Loucy (cell line): ENCODE results near the gene E2F3.

Source experiments
- H2AFZ ChIP-seq: fragments of 200-600 bp; sonication (generic); 2 replicates; pipeline ENCODE4 v1.6.0; 2016; ENCODE audit warnings: antibody characterized with exemption, mild to moderate bottlenecking, low read length, moderate library complexity
- H3F3A ChIP-seq: fragments of 200-600 bp; 2 replicates; pipeline ENCODE4 v1.6.0; 2016; ENCODE audit warnings: antibody characterized with exemption, low read depth, mild to moderate bottlenecking
- H3K27me3 ChIP-seq: fragments of 200-600 bp; sonication (generic); 2 replicates; pipeline ENCODE4 v1.6.1; 2014; ENCODE audit warnings: low read length, mild to moderate bottlenecking; ENCODE audit not compliant: insufficient read depth, poor library complexity, severe bottlenecking
- H3K36me3 ChIP-seq: fragments of 200-600 bp; sonication (generic); 2 replicates; pipeline ENCODE4 v1.6.1; 2016; ENCODE audit warnings: low read length; ENCODE audit not compliant: insufficient read depth
- H3K4me1 ChIP-seq: fragments of 200-600 bp; sonication (generic); 2 replicates; pipeline ENCODE4 v1.5.1; 2014; ENCODE audit warnings: low read length, mild to moderate bottlenecking; ENCODE audit not compliant: insufficient read depth, poor library complexity, severe bottlenecking
- H3K4me2 ChIP-seq: fragments of 200-600 bp; sonication (generic); 2 replicates; pipeline ENCODE4 v1.6.0; 2014; ENCODE audit warnings: antibody characterized with exemption, low read length, low read depth, mild to moderate bottlenecking; ENCODE audit not compliant: poor library complexity, severe bottlenecking
- H3K4me3 ChIP-seq: fragments of 200-600 bp; sonication (generic); 2 replicates; pipeline ENCODE4 v1.5.1; 2014; ENCODE audit warnings: low read length, mild to moderate bottlenecking, mixed read lengths; ENCODE audit not compliant: poor library complexity, severe bottlenecking
- H3K79me2 ChIP-seq: fragments of 200-600 bp; sonication (generic); 2 replicates; pipeline ENCODE4 v1.6.1; 2014; ENCODE audit warnings: low read length; ENCODE audit not compliant: insufficient read depth
- H3K9ac ChIP-seq: fragments of 200-600 bp; sonication (generic); 2 replicates; pipeline ENCODE4 v1.6.0; 2014; ENCODE audit warnings: mild to moderate bottlenecking, low read depth, low read length, moderate library complexity; ENCODE audit not compliant: poor library complexity, severe bottlenecking
- H3K9me2 ChIP-seq: fragments of 200-600 bp; sonication (generic); replicated peaks from 2 replicates; pipeline ENCODE4 v1.6.1; 2016; ENCODE audit warnings: low read depth, low read length, mixed read lengths
- H3K9me3 ChIP-seq: fragments of 200-600 bp; sonication (generic); 2 replicates; pipeline ENCODE4 v1.6.1; 2014; ENCODE audit warnings: mild to moderate bottlenecking, antibody characterized with exemption, low read length, low read depth; ENCODE audit not compliant: insufficient read depth
- H4K20me1 ChIP-seq: fragments of 200-600 bp; sonication (generic); 2 replicates; pipeline ENCODE4 v1.6.0; 2014; ENCODE audit warnings: antibody characterized with exemption, low read length, mild to moderate bottlenecking; ENCODE audit not compliant: insufficient read depth, poor library complexity, severe bottlenecking
- EZH2phosphoT487 ChIP-seq: fragments of 200-600 bp; IDR thresholded peaks from 2 replicates; pipeline ENCODE4 v1.6.1; 2018; ENCODE audit warnings: antibody characterized with exemption, mild to moderate bottlenecking, moderate library complexity, borderline replicate concordance
- TF ChIP-seq, protein P1 (sequence below): fragments of 200-600 bp; sonication (generic); conservative IDR thresholded peaks from 2 replicates; pipeline ENCODE4 v1.5.1; 2014; ENCODE audit warnings: mild to moderate bottlenecking, antibody characterized with exemption, low read length

E2F3 gene

DNA sequence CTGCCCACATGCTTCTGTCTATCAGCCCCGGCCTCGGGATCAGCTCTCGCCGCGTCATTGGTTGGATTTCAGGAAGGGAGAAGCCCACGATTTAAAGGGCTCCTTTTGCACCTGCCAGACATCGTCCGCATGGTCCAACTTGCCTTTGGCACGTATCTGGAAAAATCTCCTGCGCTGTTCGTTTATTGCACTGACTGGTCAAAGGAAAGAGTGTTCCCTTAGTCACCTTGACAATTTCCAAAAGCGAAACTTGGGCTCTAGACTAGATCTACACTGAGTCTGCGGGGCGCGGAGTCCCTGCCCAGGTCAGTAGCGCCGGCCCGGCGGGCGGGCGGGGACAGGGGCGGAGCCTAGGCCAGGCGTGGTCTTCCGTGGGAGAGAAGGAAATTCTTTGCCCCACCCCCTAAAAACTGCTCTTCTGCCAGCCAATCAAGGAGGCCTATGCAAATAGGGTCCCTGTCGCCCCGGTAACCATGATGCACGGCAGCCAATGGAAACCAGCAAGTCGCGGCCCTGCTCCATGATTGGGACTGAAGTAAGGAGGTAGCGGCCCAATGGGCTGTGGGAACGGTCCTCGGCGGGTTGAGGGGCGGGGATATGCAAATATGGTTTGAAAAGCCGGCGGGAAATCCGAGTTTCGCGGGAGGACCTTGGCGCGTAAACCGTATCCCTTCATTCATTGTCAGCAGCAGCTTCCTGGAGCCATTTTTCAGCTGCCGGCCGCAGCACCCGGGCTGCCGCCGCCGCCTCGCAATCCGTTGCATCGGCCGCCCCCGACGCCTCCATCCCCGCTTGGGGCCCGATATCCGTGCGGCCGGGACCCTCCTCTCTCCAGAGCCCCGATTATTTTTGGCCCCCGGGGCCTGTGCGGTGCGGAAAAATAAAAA is at the start of gene E2F3:
Gene E2F3, plus strand, starts transcription at position 675 of the 887 bp plus-strand sequence. CDS start 354 bp downstream, outside the sequence.
- peak within 1 kb of the TSS; percentile 95 for H3K4me2 ChIP-seq
- peaks cover 14% of the 10 kb centered on the region for H3K4me1 ChIP-seq
- H3K36me3 ChIP-seq = peaks cover 9% of the 10 kb centered on the region
- peak within 1 kb of the TSS; percentile 82 for H2AFZ ChIP-seq
- no peaks in the 10 kb centered on the region for H3K9me3 ChIP-seq
- no peaks in the 10 kb centered on the region for H3K9me2 ChIP-seq
- H4K20me1 ChIP-seq = peaks cover 25% of the 10 kb centered on the region
- H3K4me3 ChIP-seq = peak within 1 kb of the TSS; percentile 91
- TF ChIP-seq, protein P1, sequence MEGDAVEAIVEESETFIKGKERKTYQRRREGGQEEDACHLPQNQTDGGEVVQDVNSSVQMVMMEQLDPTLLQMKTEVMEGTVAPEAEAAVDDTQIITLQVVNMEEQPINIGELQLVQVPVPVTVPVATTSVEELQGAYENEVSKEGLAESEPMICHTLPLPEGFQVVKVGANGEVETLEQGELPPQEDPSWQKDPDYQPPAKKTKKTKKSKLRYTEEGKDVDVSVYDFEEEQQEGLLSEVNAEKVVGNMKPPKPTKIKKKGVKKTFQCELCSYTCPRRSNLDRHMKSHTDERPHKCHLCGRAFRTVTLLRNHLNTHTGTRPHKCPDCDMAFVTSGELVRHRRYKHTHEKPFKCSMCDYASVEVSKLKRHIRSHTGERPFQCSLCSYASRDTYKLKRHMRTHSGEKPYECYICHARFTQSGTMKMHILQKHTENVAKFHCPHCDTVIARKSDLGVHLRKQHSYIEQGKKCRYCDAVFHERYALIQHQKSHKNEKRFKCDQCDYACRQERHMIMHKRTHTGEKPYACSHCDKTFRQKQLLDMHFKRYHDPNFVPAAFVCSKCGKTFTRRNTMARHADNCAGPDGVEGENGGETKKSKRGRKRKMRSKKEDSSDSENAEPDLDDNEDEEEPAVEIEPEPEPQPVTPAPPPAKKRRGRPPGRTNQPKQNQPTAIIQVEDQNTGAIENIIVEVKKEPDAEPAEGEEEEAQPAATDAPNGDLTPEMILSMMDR = no peak
- TF ChIP-seq EZH2phosphoT487 = no peak
- H3F3A ChIP-seq = peaks cover 13% of the 10 kb centered on the region
- H3K27me3 ChIP-seq = peaks cover 13% of the 10 kb centered on the region
- H3K79me2 ChIP-seq = peaks cover 43% of the 10 kb centered on the region
- H3K9ac ChIP-seq = peak within 1 kb of the TSS; percentile 99

DNA sequence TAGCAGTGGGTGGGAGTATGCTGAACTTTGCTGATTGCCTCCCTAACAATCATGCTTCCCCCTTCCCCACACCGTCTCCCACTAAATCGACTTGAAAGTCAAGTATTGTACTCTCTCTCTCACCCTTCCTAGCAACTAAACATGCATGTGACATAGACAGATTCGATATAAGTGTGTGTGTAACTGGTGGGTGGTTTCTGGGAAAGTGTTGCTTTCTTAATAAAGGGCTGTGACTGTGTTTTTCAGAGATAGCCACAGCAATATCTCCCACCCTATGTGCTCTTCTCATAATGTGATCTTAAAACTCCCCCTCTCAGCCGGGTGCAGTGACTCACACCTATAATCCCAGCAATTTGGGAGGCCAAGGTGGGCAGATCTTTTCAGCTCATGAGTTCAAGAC is 49.3 kb upstream of the E2F3 start:
- TF ChIP-seq, protein P1 = no peak
- no peak for TF ChIP-seq EZH2phosphoT487
- no peaks in the 10 kb centered on the region for H3K36me3 ChIP-seq
- H4K20me1 ChIP-seq = no peaks in the 10 kb centered on the region
- H3K9me3 ChIP-seq = no peaks in the 10 kb centered on the region; the same call in 1 of the 2 replicates
- no peaks in the 10 kb centered on the region for H3K9me2 ChIP-seq
- no peak overlapping the region for H2AFZ ChIP-seq
- H3K79me2 ChIP-seq = no peaks in the 10 kb centered on the region
- no peak overlapping the region for H3K4me3 ChIP-seq
- no peaks in the 10 kb centered on the region for H3K27me3 ChIP-seq
- H3K9ac ChIP-seq = no peak overlapping the region
- H3F3A ChIP-seq = no peaks in the 10 kb centered on the region
- no peak overlapping the region for H3K4me2 ChIP-seq
- H3K4me1 ChIP-seq = no peaks in the 10 kb centered on the region

- H3K9me3 ChIP-seq = no peaks in the 10 kb centered on the region
- H3K4me2 ChIP-seq = no peak overlapping the region
- H3K4me3 ChIP-seq = no peak overlapping the region
- H4K20me1 ChIP-seq = no peaks in the 10 kb centered on the region
- H3K9ac ChIP-seq = no peak overlapping the region
- H3K27me3 ChIP-seq = no peaks in the 10 kb centered on the region
- H3K36me3 ChIP-seq = no peaks in the 10 kb centered on the region
- TF ChIP-seq, protein P1 = no peak
- no peak for TF ChIP-seq EZH2phosphoT487
- H3K9me2 ChIP-seq = no peaks in the 10 kb centered on the region
- H3K79me2 ChIP-seq = no peaks in the 10 kb centered on the region
- no peaks in the 10 kb centered on the region for H3F3A ChIP-seq
- no peaks in the 10 kb centered on the region for H3K4me1 ChIP-seq
- no peak overlapping the region for H2AFZ ChIP-seq
These were observed 48.5 kb upstream of the E2F3 start for GRCh38 chr6:20353134-20353533.
